DND-41 (cell line): ENCODE measurements around the gene TEAD1.

Experiments
- CTCF ChIP-seq: IDR thresholded peaks from 2 replicates; pipeline ENCODE4 v1.5.1; 2012; ENCODE audit warnings: borderline replicate concordance, low read length, moderate library complexity, mild to moderate bottlenecking; ENCODE audit not compliant: poor library complexity, severe bottlenecking; ENCODE audit errors: extremely low read depth
- EZH2 ChIP-seq: IDR thresholded peaks from 3 replicates; pipeline ENCODE4 v1.6.1; 2012; ENCODE audit warnings: borderline replicate concordance, low read depth, mild to moderate bottlenecking, moderate library complexity, low read length, inconsistent platforms; ENCODE audit not compliant: severe bottlenecking

GRCh38 chr11:12786450-12786849, 112.2 kb downstream of the TEAD1 start:
- TF ChIP-seq EZH2, result no peak
- TF ChIP-seq CTCF, result no peak
